Trophoblast cell (in vitro differentiated cells and primary cell): ENCODE measurements around the gene PASK.
A peak's percentile ranks its signal among the peaks of the same experiment; 100 is the strongest.
"Not testable (repeated sequence)": the region's sequence is repeated elsewhere in the genome, so short reads cannot be mapped to it uniquely, and the experiment has no call there.

Source experiments
- DNase-seq, 2 donors: peaks; one replicate each; pipeline ENCODE4 v3.0.0-alpha.2; 2016
- H2AFZ ChIP-seq: 2 replicates; pipeline ENCODE4 v1.6.1; 2013; ENCODE audit warnings: low read length, moderate library complexity, mild to moderate bottlenecking; ENCODE audit not compliant: insufficient read depth, poor library complexity
- H2AK5ac ChIP-seq: 2 replicates; pipeline ENCODE4 v1.6.1; 2013; ENCODE audit warnings: mild to moderate bottlenecking, low read length
- H2BK120ac ChIP-seq: 2 replicates; pipeline ENCODE4 v1.6.1; 2013; ENCODE audit warnings: low read length, mild to moderate bottlenecking, moderate library complexity; ENCODE audit not compliant: insufficient read depth, poor library complexity
- H2BK12ac ChIP-seq: 2 replicates; pipeline ENCODE4 v1.6.1; 2013; ENCODE audit warnings: mild to moderate bottlenecking, low read length, moderate library complexity
- H2BK5ac ChIP-seq: 2 replicates; pipeline ENCODE4 v1.6.1; 2013; ENCODE audit warnings: low read length, low read depth, moderate library complexity, mild to moderate bottlenecking; ENCODE audit not compliant: poor library complexity
- H3K14ac ChIP-seq: 2 replicates; pipeline ENCODE4 v1.6.1; 2013; ENCODE audit warnings: mild to moderate bottlenecking, low read length
- H3K18ac ChIP-seq: 2 replicates; pipeline ENCODE4 v1.6.1; 2013; ENCODE audit warnings: mild to moderate bottlenecking, low read length
- H3K23ac ChIP-seq: 2 replicates; pipeline ENCODE4 v1.6.1; 2013; ENCODE audit warnings: low read length
- H3K27ac ChIP-seq: 2 replicates; pipeline ENCODE4 v1.5.1; 2013; ENCODE audit warnings: low read depth, mild to moderate bottlenecking, inconsistent platforms, low read length, moderate library complexity
- H3K27me3 ChIP-seq: 2 replicates; pipeline ENCODE4 v1.6.1; 2013; ENCODE audit warnings: inconsistent platforms, mild to moderate bottlenecking, low read length, moderate library complexity; ENCODE audit not compliant: insufficient read depth
- H3K36me3 ChIP-seq, 2 experiments: 1 replicate in 1 of 2; 2 replicates in 1 of 2; pipeline ENCODE4 v1.6.1; 2013; ENCODE audit warnings: low read length in 2 of 2, mild to moderate bottlenecking in 2 of 2, moderate library complexity in 1 of 2; ENCODE audit not compliant: insufficient read depth in 2 of 2, control insufficient read depth in 1 of 2
- H3K4ac ChIP-seq: 2 replicates; pipeline ENCODE4 v1.6.1; 2013; ENCODE audit warnings: low read depth, mild to moderate bottlenecking, low read length, moderate library complexity
- H3K4me1 ChIP-seq, 2 experiments: 1 replicate in 1 of 2; 2 replicates in 1 of 2; pipeline ENCODE4 v1.6.1; 2013; ENCODE audit warnings: low read length in 2 of 2, mild to moderate bottlenecking in 2 of 2, moderate library complexity in 1 of 2; ENCODE audit not compliant: insufficient read depth in 2 of 2, control insufficient read depth in 1 of 2
- H3K4me2 ChIP-seq: 2 replicates; pipeline ENCODE4 v1.6.1; 2013; ENCODE audit warnings: inconsistent platforms, mild to moderate bottlenecking, low read length, moderate library complexity
- H3K4me3 ChIP-seq: 2 replicates; pipeline ENCODE4 v1.5.1; 2013; ENCODE audit warnings: mild to moderate bottlenecking, low read depth, low read length, inconsistent platforms
- H3K79me1 ChIP-seq: one replicate; pipeline ENCODE4 v1.6.1; 2013; ENCODE audit warnings: low read length
- H3K79me2 ChIP-seq: 2 replicates; pipeline ENCODE4 v1.6.1; 2013; ENCODE audit warnings: low read length, mild to moderate bottlenecking; ENCODE audit not compliant: control insufficient read depth, insufficient read depth, poor library complexity
- H3K9ac ChIP-seq: 2 replicates; pipeline ENCODE4 v1.6.1; 2013; ENCODE audit warnings: mild to moderate bottlenecking, low read length
- H3K9me3 ChIP-seq: 2 replicates; pipeline ENCODE4 v1.6.1; 2013; ENCODE audit warnings: low read depth, mild to moderate bottlenecking, control low read depth, inconsistent platforms, low read length; ENCODE audit not compliant: insufficient read depth
- H4K12ac ChIP-seq: 2 replicates; pipeline ENCODE4 v1.6.1; 2013; ENCODE audit warnings: low read depth, mild to moderate bottlenecking, low read length, moderate library complexity
- H4K8ac ChIP-seq: 2 replicates; pipeline ENCODE4 v1.6.1; 2013; ENCODE audit warnings: low read depth, mild to moderate bottlenecking, low read length, moderate library complexity
- H4K91ac ChIP-seq: one replicate; pipeline ENCODE4 v1.6.1; 2013; ENCODE audit warnings: low read depth, mild to moderate bottlenecking, low read length, moderate library complexity
- WGBS: extraction: QIAGEN DNeasy Blood & Tissue Kit; methylation state at CpG from one replicate; pipeline ENCODE4 v1.1.7; 2013; ENCODE audit warnings: missing lambda C conversion rate; ENCODE audit not compliant: insufficient read length, insufficient coverage; ENCODE audit errors: extremely low coverage; 5-methylcytosine and 5-hydroxymethylcytosine counted together

PASK gene

GRCh38 chr2:241108271-241109209 is 40.7 kb downstream of the PASK start:
- Histone ChIP-seq H3K27ac (no peak overlapping the region), H3K27me3 (no peaks in the 10 kb centered on the region)
- WGBS = no CpG with 5 or more reads among the region's 35 CpGs

GRCh38 chr2:241107031-241107783 is 42.1 kb downstream of the PASK start:
- Histone ChIP-seq H3K4me1 (no peaks in the 10 kb centered on the region), H3K4ac (no peak overlapping the region), H2AFZ (no peak overlapping the region), H3K79me2 (peaks cover 2% of the 10 kb centered on the region), H2BK5ac (no peak overlapping the region), H3K4me3 (no peak overlapping the region), H3K18ac (no peak overlapping the region), H3K9ac (no peak overlapping the region), H3K27ac (no peak overlapping the region), H3K23ac (no peak overlapping the region), H4K91ac (no peak overlapping the region), H3K79me1 (peaks cover 3% of the 10 kb centered on the region), H3K9me3 (no peaks in the 10 kb centered on the region), H4K12ac (no peak overlapping the region), H3K27me3 (no peaks in the 10 kb centered on the region), H3K36me3 (peaks cover 18 to 19% of the 10 kb centered on the region in 2 experiments), H3K14ac (no peak overlapping the region), H2BK120ac (no peak overlapping the region), H2AK5ac (no peak overlapping the region), H2BK12ac (no peak overlapping the region), H4K8ac (no peak overlapping the region), H3K4me2 (no peak overlapping the region)
- DNase-seq = no peak
- WGBS = no CpG with 5 or more reads among the region's 9 CpGs

More at GRCh38 chr2:241108271-241109209, 40.7 kb downstream of the PASK start:
- Histone ChIP-seq H3K4me3 (peak overlapping the region; percentile 36), H2AFZ (no peak overlapping the region), H3K14ac (no peak overlapping the region), H3K23ac (no peak overlapping the region), H3K4ac (no peak overlapping the region), H4K12ac (no peak overlapping the region), H3K9ac (no peak overlapping the region), H3K4me1 (no peaks in the 10 kb centered on the region), H3K4me2 (no peak overlapping the region), H4K8ac (no peak overlapping the region), H3K36me3 (peaks cover 21% of the 10 kb centered on the region in 2 experiments), H2BK5ac (no peak overlapping the region), H3K79me1 (no peaks in the 10 kb centered on the region), H2AK5ac (no peak overlapping the region), H3K18ac (no peak overlapping the region), H4K91ac (no peak overlapping the region), H2BK12ac (no peak overlapping the region), H3K9me3 (peaks cover 3% of the 10 kb centered on the region), H2BK120ac (no peak overlapping the region), H3K79me2 (no peaks in the 10 kb centered on the region)
- DNase-seq = no peak

GRCh38 chr2:241105641-241106040 is 43.6 kb downstream of the PASK start:
- no peak for DNase-seq
- Histone ChIP-seq H3K79me1 (peaks cover 5% of the 10 kb centered on the region), H2AK5ac (no peak overlapping the region), H3K4me3 (no peak overlapping the region), H3K4ac (no peak overlapping the region), H3K14ac (no peak overlapping the region), H4K8ac (no peak overlapping the region), H3K4me2 (no peak overlapping the region), H2BK12ac (no peak overlapping the region), H3K4me1 (peaks cover 4 to 5% of the 10 kb centered on the region in 2 experiments), H3K79me2 (peaks cover 4% of the 10 kb centered on the region), H3K27me3 (no peaks in the 10 kb centered on the region), H2BK120ac (no peak overlapping the region), H2AFZ (no peak overlapping the region), H2BK5ac (no peak overlapping the region), H3K23ac (no peak overlapping the region), H4K91ac (no peak overlapping the region), H3K27ac (no peak overlapping the region), H3K18ac (no peak overlapping the region), H3K9ac (no peak overlapping the region), H3K36me3 (peaks cover 11 to 14% of the 10 kb centered on the region in 2 experiments), H4K12ac (no peak overlapping the region), H3K9me3 (no peaks in the 10 kb centered on the region)
- no CpG with 5 or more reads among the region's 3 CpGs for WGBS

- not testable (repeated sequence) for H3K27me3 ChIP-seq, H3K9ac ChIP-seq, H2BK5ac ChIP-seq, H3K9me3 ChIP-seq, H4K91ac ChIP-seq, H3K18ac ChIP-seq, H4K12ac ChIP-seq, H2BK120ac ChIP-seq, H3K4ac ChIP-seq, DNase-seq, H2BK12ac ChIP-seq, H2AK5ac ChIP-seq, H3K4me1 ChIP-seq, H2AFZ ChIP-seq, H3K79me2 ChIP-seq, H3K23ac ChIP-seq, H3K4me2 ChIP-seq, H4K8ac ChIP-seq, H3K27ac ChIP-seq, H3K79me1 ChIP-seq, H3K4me3 ChIP-seq, H3K14ac ChIP-seq
- WGBS = no CpG with 5 or more reads among the region's 10 CpGs
- peaks cover 10 to 15% of the 10 kb centered on the region in 2 experiments for H3K36me3 ChIP-seq
These were observed 44.7 kb downstream of the PASK start for GRCh38 chr2:241104611-241105010.
